HG02759 (cell line): ENCODE data around the gene SYCP2.
"Not testable (repeated sequence)": the region's sequence is repeated elsewhere in the genome, so short reads cannot be mapped to it uniquely, and the experiment has no call there.

Experiments used
- ATAC-seq: cut with Tn5 transposase; IDR thresholded peaks from one replicate; pipeline ENCODE4 v1.9.1; 2021; ENCODE audit warnings: mild to moderate bottlenecking, moderate library complexity; ENCODE audit not compliant: unreplicated experiment

Gene SYCP2

DNA sequence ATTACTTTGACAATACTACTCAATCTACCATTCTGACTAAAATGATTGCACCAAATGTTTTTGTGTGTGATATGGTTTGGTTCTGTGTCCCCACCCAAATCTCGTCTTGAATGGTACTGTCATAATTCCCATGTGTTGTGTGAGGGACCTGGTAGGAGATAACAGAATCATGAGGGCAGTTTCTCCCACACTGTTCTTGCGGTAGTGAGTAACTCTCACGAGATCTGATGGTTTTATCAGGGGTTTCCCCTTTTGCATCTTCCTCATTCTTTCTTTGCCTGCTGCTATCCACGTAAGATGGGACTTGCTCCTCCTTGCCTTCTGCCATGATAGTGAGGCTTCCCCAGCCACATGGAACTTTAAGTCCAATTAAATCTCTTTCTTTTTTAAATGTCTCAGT, 20.8 kb downstream of the SYCP2 start:
- no peak for ATAC-seq

DNA sequence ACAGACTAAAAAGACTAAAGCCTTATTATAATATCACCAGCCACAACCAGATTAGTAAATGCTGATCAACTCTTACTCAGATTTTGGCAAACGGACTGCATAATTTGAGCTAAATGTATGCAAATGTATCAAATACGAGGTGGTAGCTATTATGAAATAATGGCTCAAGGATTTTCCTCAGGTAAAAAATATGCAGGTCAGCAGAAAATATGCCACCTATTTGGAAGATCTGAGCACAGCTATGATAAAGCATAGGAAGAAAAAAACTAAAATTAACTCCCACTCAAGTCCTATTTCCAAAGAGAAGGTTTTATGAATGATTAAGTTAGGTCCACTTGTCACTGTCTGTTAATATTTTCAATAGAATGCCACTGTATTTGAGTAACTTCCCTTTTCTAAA, 22.4 kb downstream of the SYCP2 start:
- ATAC-seq: no peak

DNA sequence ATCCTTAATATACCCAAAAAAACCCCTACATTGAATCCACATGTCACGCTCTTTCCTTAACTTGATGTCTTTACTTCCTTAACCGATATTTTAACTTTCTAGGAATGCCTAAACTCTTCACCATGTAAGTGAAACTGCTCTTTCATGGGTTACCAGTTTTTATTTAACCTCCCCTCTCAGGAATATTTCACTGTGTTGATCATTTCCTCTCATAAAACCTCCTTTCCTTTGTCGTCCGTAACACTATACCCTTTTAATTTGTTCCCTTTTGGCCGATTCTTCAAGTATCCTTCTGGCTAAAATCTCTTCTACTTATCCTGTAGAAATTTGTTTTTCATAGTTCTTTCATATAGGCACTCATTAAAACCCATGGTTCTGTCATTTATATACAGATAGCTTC, 24.6 kb downstream of the SYCP2 start:
- no peak for ATAC-seq

DNA sequence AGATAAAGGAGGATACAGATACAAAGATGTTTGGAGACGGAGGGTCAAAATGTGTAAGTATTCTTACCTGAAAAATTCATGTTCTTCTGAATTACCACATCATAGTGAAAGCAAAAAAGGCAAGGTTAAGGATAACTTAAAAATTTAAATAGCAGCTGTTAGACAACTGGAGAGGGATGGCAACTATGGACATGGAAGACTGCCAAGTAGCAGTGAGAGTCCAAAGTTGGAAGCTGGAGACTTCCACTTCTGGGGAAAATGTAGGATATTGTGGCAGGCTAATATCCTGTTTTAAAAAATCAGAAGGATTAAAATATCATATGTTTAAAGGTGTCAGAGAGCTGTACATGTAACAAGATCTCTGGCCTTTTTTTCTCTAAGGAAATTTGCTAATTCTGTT, 29.8 kb downstream of the SYCP2 start:
- ATAC-seq: no peak

DNA sequence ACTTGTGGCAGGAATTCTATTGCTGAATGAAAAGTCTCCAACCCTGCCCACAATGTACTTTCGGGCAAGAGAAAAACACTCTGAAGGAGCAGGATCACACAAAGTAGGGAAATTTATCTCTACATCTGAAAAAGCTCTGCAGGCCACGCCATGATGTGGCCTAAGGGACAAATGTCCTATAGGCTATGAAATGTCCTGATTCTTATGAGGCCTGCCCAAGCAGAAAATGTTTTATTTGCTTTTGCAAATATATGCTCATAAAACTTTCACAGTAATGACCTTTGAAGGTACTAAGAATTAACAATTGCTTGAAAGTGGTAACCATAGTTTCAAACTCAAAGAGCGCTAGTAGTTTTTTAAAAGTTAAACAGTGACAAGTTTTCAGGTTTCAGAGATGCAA, 31.0 kb downstream of the SYCP2 start:
- no peak for ATAC-seq

DNA sequence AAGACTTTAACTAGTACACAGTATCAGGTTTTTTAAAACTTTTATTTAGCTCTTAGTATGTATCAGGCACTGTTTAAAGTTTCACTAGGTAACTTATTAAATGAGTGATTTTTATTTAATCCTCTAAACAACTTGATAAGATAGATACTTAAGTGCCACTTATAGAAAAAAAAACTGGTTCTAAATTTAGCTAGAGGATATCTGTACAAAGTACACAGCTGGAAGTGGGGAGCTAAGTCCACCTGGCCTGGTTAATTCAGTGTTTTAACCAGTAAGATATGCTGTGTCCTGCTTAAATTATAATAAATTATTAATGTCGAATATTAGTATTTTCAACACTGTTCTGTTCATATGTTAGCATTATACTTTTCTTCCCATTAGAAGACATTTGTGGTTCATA, 37.5 kb downstream of the SYCP2 start:
- no peak for ATAC-seq

DNA sequence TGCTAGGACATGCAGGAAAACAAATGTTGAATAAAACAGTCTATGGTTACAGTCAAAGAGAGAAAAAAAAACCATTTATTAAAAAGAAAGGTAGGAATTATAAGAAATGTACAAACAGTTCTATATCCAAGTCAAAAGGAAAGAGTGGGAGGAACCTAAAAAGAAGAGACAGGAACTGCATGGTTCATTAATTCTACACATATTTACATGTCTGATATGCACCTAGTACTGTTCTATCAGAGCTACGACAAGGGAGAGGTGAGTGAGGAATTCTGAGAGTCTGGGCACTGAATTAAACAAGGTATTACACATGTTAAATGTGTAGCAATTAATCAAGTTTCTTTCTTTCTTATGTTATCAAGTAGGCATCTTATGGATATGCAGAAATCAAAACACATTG, 41.9 kb downstream of the SYCP2 start:
- ATAC-seq: no peak

DNA sequence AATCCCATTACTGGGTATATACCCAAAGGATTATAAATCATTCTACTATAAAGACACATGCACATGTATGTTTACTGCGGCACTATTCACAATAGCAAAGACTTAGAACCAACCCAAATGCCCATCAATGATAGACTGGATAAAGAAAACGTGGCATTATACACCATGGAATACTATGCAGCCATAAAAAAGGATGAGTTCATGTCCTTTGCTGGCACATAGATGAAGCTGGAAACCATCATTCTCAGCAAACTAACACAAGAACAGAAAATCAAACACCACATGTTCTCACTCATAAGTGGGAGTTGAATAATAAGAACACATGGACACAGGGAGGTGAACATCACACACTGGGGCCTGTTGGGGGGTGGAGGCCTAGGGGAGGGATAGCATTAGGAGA, 43.4 kb downstream of the SYCP2 start:
- not testable (repeated sequence) for ATAC-seq

DNA sequence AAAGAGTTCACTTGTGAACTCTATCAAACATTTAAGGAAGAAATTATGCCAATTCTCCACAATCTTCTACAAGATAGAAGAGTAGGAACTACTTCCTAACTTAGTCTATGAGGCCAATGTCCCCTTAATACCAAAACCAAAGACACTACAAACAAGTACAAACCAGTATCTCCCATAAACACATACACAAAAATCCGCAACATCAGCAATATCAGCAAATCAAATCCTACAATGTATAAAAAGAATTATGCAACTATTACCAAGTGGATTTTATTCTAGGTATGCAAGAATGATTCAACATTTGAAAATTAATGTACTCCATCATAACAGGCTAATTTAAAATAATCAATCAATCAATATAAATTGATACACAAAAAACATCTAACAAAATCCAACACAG, 45.4 kb downstream of the SYCP2 start:
- no peak for ATAC-seq

DNA sequence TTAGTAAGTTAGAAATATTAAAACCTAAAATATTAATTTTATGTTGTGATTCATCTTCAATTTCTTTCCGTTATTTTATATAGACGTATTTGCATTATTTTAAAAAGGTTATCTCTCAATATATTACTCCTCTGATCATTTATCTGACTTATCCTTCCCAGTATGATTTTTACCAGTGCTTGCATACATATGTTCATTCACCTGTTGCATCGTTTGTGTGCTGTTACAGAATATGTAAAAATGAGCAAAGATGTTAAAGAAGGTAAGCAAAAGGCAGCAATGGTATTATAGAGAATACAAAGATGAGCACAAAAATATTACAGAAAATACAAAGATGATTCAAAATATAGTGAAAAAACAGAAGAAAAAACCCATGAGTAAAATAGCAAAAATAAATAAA, 48.9 kb downstream of the SYCP2 start:
- ATAC-seq: no peak

DNA sequence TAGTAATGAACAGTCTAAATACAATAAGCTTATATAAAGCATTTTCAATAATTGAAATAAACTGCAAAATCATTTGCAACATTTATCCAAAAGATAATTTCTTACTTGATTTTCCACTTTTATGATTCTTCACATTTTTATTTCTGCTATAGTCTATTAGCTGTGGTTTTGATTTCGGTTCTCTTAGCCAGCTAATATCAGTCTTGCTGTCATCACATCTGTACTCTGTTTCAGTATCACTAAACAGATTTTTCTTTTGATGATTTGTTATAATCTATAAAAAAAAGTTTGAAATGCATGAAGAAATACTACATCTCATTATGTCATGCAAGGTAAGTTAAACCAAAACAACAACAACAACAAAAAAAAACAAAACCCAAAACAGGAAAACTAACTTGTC, 53.2 kb downstream of the SYCP2 start:
- ATAC-seq: no peak

DNA sequence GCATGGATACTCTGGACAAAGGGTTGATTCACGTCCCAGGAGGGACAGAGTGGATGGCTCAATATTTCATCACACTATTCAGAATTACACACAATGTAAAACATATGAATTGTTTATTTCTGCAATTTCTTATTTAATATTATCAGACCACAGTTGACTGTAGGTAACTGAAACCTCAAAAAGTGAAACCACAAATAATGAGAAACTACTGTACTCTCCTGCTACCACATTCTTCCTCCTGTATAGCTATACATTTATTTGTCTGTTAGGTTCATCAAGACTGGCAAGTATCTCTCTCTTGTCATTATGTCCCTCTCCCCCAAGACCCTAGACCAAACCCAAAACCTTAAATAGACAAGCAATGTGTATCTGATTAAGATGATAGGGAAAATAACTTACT, 60.0 kb downstream of the SYCP2 start:
- ATAC-seq: no peak

DNA sequence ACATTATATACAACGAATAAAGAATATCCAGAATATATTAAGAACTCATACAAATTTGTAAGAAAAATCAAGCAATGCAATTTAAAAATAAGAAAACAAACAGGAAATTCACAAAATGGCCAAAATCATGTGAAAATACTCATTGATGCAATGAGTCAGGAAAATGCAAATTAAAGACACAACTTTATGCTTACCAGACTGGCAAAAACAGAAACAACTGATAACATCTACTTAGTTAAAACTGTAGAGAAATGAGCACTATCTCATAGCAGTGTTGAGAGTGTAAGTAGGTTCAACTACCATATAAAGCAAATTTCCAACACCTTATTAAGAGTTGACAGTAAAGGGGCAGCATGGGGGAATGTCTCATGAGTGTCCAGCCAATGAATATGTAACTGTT, 62.3 kb downstream of the SYCP2 start:
- ATAC-seq: no peak

DNA sequence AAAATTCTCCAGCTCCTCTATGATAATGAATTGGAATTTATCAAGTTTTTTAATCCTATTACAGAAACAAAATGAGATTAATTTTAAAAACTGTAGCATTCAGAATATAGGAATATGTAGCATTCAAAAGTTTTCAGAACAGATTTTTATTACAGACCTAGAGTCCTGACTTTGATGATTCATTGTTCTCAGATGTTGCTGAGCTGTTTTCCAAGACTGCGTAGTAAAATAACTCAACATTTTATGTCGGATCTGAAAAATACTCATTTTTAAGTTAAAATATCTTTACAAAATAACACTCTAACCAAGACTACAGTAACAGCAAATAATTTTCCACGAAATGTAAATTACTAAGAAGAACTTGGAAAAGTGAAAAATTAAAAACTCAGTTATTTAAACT, 67.1 kb downstream of the SYCP2 start:
- ATAC-seq: no peak

DNA sequence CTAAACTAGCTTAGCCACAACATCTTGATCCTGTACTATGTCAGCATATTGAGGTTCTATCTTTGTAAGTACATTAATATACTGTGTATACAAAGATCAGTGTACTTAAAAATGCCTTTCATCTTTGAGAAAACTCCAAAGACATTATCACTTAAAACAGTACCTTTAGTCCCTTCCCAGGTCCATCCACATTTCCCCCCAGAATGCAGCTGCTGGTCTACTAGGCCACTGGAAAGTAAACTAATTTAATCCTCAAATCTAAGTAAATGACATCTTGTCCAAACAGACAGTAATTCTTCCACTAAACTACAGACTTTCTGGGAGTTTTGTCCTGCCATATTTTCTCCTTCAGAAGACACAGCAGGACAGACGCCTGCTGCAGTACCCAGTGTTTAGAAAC, 68.7 kb downstream of the SYCP2 start:
- no peak for ATAC-seq

DNA sequence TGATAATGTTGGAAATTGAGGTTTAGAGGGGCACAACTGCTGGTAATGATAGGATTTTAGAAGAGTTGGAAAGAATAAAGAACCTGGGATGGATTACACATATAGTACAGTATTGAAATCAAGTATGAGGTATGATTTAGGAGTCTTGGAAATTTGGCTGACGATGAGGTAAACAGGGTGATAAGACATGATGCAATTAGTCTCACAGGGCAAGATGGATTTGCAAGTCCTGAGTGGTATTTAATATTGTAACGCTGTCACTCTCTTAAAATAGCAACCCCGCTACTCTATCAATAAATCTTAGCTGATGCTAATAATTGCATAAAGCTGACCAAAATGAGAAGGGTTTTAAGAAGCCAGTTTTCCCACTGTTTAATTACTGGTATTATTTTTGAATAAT, 70.4 kb downstream of the SYCP2 start:
- no peak for ATAC-seq

DNA sequence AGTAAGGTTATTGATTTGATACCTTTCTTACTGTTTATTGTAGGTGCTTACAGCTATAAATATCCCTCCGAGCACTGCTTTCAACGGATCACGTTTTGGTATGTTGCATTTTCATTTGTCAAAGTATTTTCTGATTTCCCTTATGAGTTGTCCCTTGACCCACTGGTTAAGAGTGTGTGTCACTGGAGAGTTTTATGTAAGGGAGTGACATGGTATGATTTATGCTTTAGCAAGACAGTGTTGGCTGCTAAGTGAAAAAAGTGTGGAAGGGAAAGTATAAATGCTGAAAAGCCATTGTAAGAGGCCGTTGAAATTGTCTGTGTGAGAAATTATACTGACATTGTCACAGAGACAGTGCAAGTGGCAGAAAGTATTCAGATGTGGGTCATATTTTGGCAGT, 72.0 kb downstream of the SYCP2 start:
- ATAC-seq: no peak

DNA sequence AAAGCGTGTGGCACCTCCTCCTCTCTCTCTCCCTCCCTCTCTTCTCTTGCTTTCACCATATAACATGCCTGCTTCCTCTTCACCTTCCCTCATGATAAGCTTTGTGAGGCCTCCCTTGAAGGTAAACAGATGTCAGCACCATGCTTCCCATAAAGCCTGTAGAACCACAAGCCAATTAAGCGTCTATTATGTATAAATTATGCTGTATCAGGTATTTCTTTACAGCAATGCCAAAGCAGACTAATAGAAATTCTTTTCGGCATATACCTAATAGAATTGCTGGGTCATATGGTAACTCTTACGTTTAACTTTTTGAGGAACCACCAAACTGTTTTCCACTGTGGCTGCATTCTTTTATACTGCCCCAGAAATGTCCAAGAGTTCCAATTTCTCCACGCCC, 75.0 kb downstream of the SYCP2 start:
- no peak for ATAC-seq

DNA sequence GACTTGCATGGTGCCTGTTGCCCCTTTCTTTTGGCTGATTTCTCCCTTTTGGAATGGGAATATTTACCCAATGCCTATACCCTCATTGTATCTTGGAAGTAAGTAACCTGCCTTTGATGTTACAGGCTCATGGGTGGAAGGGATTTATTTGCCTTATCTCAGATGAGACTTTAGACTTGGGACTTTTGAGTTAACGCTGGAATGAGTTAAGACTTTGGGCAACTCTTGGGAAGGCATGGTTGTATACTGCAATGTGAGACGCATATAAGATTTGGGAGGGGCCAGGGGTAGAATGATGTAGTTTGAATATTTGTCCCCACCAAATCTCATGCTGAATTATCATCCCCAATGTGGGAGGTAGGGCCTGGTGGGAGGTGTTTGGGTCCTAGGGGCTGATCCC, 75.5 kb downstream of the SYCP2 start:
- no peak for ATAC-seq

DNA sequence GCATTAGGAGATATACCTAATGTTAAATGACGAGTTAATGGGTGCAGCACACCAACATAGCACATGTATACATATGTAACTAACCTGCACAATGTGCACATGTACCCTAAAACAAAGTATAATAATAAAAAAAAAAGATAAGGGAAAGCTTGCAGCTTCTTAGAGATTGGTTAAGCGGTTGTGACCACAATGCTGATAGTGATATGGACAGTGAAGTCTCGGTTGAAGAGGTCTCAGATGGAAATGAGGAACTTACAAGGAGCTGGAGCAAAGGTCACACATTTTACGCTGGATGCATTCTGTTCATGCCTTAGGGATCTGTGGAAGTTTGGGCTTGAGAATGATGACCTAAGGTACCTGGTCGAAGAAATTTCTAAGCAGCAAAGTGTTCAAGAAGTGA, 76.5 kb downstream of the SYCP2 start:
- not testable (repeated sequence) for ATAC-seq

DNA sequence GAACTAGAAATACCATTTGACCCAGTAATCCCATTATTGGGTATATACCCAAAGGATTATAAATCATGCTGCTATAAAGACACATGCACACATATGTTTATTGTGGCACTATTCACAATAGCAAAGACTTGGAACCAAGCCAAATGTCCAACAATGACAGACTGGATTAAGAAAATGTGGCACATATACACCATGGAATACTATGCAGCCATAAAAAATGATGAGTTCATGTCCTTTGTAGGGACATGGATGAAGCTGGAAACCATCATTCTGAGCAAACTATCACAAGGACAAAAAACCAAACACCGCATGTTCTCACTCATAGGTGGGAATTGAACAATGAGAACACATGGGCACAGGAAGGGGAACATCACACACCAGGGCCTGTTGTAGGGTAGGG, 76.9 kb downstream of the SYCP2 start:
- ATAC-seq: not testable (repeated sequence)

DNA sequence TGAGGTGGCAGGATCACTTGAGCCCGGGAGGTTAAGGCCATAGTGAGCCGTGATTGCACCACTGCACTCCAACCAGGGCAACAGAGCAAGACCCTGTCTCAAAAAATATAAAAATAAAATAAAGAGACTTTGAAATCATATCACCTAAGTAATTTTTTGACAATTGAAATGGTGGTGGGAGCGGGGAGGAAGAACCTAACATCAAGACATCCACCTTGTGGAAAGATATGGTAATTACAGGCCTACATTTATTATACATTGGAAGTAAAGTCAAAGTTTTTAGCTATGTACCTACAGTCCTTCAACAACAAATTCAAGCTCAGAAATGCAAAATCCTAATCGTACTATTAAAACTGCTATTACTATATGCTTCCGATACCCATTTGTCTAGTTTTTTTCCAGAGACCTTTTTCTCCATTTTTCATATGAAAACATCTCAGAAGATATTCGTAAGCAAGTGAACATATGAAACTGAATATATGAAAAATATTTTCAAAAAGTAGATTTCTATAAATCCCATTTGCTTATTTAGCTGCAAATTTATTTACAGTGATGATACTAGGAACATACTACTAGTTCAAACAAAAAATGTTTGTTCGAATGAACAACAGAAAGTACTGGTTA, 83.3 kb downstream of the SYCP2 start:
- ATAC-seq: no peak

DNA sequence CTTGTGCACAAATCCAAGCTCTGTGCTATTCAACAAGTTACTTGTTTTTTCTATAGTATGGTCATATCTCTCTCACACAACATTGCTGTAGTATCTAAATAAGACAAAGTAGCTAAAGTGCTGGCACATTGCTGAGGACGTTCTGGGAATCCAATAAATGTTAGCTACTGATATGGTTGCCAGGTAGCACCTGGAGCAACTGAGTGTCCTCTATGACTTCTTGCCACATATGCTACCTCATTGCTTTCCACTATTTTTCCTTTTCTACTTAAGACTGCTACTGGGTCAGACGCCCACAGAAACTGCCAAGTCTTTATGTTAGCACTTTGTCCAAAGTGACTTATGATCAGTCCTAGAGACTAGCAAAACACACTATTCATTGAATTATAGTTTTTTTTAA, 85.3 kb downstream of the SYCP2 start:
- ATAC-seq: no peak

DNA sequence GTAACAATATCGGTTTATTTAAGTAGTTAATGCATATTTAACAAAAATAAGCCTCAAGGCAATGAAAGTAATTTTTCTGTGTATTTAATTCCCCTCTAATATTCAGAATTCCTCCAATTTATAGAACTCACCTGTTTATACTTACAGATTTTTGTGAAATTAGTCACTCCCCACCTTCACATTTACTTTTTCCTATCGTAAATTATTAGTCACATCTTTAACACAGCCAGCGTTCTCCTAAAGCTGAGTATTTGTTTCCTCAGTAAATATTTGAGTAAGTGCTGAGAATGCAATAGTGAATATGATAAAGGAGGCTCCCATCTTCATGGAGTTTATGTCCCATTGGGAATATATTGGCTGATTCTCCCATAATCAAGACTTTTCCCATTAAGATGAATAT, 88.0 kb downstream of the SYCP2 start:
- ATAC-seq: no peak
